ENCODE data around the gene ZNF536. TPM values are rescaled to one million over a fixed set of nuclear protein-coding genes. Genes with fewer than 3 reads are reported as not detected.

Gene ZNF536
- total RNA-seq, 2 donors from 2014 or later, result 0.29 to 0.56 TPM

GRCh38 chr19:30593975-30594745 is 222.0 kb downstream of the ZNF536 start:
- H3K27ac Mint-ChIP-seq, result no peak overlapping the region
- H3K4me3 Mint-ChIP-seq, result no peak overlapping the region
- no peaks in the 10 kb centered on the region for H3K36me3 Mint-ChIP-seq (ENCODE audit: insufficient read depth in 2 of 2)
- ATAC-seq (replicated peaks in 1 of 2), result no peak
- H3K9me3 Mint-ChIP-seq, result peaks cover 1 to 2% of the 10 kb centered on the region in 2 donors
- no peaks in the 10 kb centered on the region for H3K27me3 Mint-ChIP-seq (ENCODE audit: low read depth)
- DNase-seq, result no peak
- H3K4me1 Mint-ChIP-seq (ENCODE audit: low read depth), result no peaks in the 10 kb centered on the region

GRCh38 chr19:30596268-30596667 is 224.1 kb downstream of the ZNF536 start:
- Mint-ChIP-seq H3K36me3 (ENCODE audit: insufficient read depth in 2 of 2) (no peaks in the 10 kb centered on the region), H3K4me3 (no peak overlapping the region), H3K9me3 (no peaks in the 10 kb centered on the region), H3K27ac (no peak overlapping the region), H3K4me1 (ENCODE audit: low read depth) (no peaks in the 10 kb centered on the region), H3K27me3 (ENCODE audit: low read depth) (no peaks in the 10 kb centered on the region)
- ATAC-seq (replicated peaks in 1 of 2), result no peak
- no peak for DNase-seq

GRCh38 chr19:30596813-30597399 is 224.7 kb downstream of the ZNF536 start:
- no peaks in the 10 kb centered on the region for H3K9me3 Mint-ChIP-seq
- H3K4me3 Mint-ChIP-seq, result no peak overlapping the region
- H3K4me1 Mint-ChIP-seq (ENCODE audit: low read depth), result no peaks in the 10 kb centered on the region
- no peak overlapping the region for H3K27ac Mint-ChIP-seq
- no peaks in the 10 kb centered on the region for H3K36me3 Mint-ChIP-seq (ENCODE audit: insufficient read depth in 2 of 2)
- H3K27me3 Mint-ChIP-seq (ENCODE audit: low read depth), result no peaks in the 10 kb centered on the region
- no peak for ATAC-seq (replicated peaks in 1 of 2)
- DNase-seq, result no peak

GRCh38 chr19:30598688-30599087 is 226.5 kb downstream of the ZNF536 start:
- no peak for DNase-seq

DNA sequence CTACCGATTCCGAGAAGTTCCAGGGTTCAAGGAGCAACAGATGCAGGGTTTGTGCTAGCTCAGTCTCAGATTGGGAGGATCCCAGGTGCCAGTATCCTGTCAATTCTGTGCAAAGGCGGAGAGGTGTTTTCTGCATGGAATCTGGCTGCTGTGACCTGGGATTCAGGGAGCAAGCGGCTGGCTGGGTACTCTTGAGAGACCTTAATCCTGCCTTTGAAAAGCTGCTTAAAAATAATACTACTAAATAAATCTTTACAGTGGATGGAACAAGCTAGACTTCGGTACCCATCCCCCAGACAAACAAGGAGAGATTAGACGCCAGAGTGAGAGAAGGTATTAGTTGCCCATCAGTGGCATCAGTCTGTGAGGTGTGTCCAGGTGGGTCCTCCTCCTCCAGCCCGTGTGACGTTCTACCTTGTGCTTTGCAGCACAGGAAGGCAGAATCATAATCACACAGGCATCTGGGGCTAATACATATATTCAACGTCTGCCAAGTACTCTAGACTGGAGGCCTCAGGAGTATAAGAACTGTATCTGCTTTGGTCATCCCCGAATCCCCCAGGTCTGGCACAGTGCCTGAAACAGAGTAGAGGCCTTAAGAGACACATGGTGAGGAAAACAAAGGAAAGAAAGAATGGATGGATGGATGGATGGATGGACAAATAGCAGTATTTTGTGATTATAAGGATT is 230.6 kb downstream of the ZNF536 start:
- Mint-ChIP-seq H3K36me3 (ENCODE audit: insufficient read depth in 2 of 2) (no peaks in the 10 kb centered on the region), H3K4me3 (no peak overlapping the region), H3K27me3 (ENCODE audit: low read depth) (no peaks in the 10 kb centered on the region), H3K27ac (no peak overlapping the region), H3K4me1 (ENCODE audit: low read depth) (no peaks in the 10 kb centered on the region), H3K9me3 (no peaks in the 10 kb centered on the region)
- ATAC-seq (replicated peaks in 1 of 2), result no peak
- no peak for DNase-seq

More at GRCh38 chr19:30598688-30599087, 226.5 kb downstream of the ZNF536 start:
- Mint-ChIP-seq H3K36me3 (ENCODE audit: insufficient read depth in 2 of 2) (no peaks in the 10 kb centered on the region), H3K27ac (no peak overlapping the region), H3K4me3 (no peak overlapping the region), H3K4me1 (ENCODE audit: low read depth) (no peaks in the 10 kb centered on the region), H3K27me3 (ENCODE audit: low read depth) (no peaks in the 10 kb centered on the region), H3K9me3 (no peaks in the 10 kb centered on the region)
- ATAC-seq (replicated peaks in 1 of 2), result no peak

- Mint-ChIP-seq H3K4me3 (no peak overlapping the region), H3K9me3 (peaks cover 0 to 2% of the 10 kb centered on the region in 2 donors), H3K27me3 (ENCODE audit: low read depth) (no peaks in the 10 kb centered on the region), H3K27ac (no peak overlapping the region), H3K4me1 (ENCODE audit: low read depth) (no peaks in the 10 kb centered on the region), H3K36me3 (ENCODE audit: insufficient read depth in 2 of 2) (no peaks in the 10 kb centered on the region)
- DNase-seq, result no peak
- ATAC-seq (replicated peaks in 1 of 2), result no peak
These were observed 232.5 kb downstream of the ZNF536 start for GRCh38 chr19:30604657-30605056.

DNA sequence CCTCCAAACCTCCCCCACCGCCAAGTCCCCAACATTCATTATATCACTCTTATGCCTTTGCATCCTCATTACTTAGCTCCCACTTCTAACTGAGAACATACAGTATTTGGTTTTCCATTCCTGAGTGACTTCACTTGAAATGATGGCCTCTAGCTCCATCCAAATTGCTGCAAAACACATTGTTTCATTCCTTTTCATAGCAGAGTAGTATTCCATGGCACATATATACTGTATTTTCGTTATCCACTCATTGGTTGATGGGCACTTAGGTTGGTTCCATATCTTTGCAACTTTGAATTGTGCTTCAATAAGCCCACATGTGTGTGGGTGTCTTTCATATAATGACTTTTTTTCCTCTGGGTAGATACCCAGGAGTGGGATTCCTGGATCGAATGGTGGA is 233.1 kb downstream of the ZNF536 start:
- Mint-ChIP-seq H3K4me3 (no peak overlapping the region), H3K9me3 (peaks cover 0 to 4% of the 10 kb centered on the region in 2 donors), H3K36me3 (ENCODE audit: insufficient read depth in 2 of 2) (no peaks in the 10 kb centered on the region), H3K4me1 (ENCODE audit: low read depth) (no peaks in the 10 kb centered on the region), H3K27me3 (ENCODE audit: low read depth) (no peaks in the 10 kb centered on the region), H3K27ac (no peak overlapping the region)
- DNase-seq, result no peak
- no peak for ATAC-seq (replicated peaks in 1 of 2)

- Mint-ChIP-seq H3K27me3 (ENCODE audit: low read depth) (no peaks in the 10 kb centered on the region), H3K9me3 (peaks cover 0 to 4% of the 10 kb centered on the region in 2 donors)
- DNase-seq, result no peak
These were observed 234.2 kb downstream of the ZNF536 start for GRCh38 chr19:30606114-30607050.

More at GRCh38 chr19:30606114-30607050, 234.2 kb downstream of the ZNF536 start:
- no peak for ATAC-seq (replicated peaks in 1 of 2)
- Mint-ChIP-seq H3K36me3 (ENCODE audit: insufficient read depth in 2 of 2) (no peaks in the 10 kb centered on the region), H3K4me1 (ENCODE audit: low read depth) (no peaks in the 10 kb centered on the region), H3K27ac (no peak overlapping the region), H3K4me3 (no peak overlapping the region)
